GM04503 (cell line): Measurements from ENCODE around the gene ZFYVE19.

Experiments
- DNase-seq: peaks from one replicate; pipeline ENCODE4 v3.0.0-alpha.2; 2012; ENCODE audit warnings: low read depth

The ZFYVE19 gene

GRCh38 chr15:40815042-40815698 lies 8.3 kb downstream of the ZFYVE19 start:
- DNase-seq, result no peak

- DNase-seq, result no peak
These were observed 12.2 kb downstream of the ZFYVE19 start for GRCh38 chr15:40819048-40819447.

DNA sequence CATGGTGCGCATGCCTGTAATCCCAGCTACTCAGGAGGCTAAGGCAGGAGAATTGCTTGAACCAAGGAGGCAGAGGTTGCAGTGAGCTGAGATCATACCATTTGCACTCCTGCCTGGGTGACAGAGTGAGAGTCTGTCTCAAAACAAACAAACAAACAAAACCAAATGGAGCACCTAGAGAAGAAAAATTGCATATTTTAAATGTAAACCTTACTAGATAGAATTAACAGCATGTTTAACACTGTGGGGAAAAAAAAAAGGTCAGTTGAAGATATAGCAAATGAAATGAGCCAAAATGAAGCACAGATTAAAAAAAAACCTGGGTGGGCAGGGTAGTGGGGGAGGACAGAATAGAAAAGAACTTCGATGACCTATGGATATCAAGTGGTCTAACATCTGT lies 14.3 kb downstream of the ZFYVE19 start:
- DNase-seq, result no peak

GRCh38 chr15:40823572-40824343 lies 16.9 kb downstream of the ZFYVE19 start:
- DNase-seq, result no peak

- DNase-seq, result peak; percentile 34
These were observed 19.0 kb downstream of the ZFYVE19 start for GRCh38 chr15:40825661-40826422.

- no peak for DNase-seq
These were observed 19.7 kb downstream of the ZFYVE19 start for GRCh38 chr15:40826423-40827075.

DNA sequence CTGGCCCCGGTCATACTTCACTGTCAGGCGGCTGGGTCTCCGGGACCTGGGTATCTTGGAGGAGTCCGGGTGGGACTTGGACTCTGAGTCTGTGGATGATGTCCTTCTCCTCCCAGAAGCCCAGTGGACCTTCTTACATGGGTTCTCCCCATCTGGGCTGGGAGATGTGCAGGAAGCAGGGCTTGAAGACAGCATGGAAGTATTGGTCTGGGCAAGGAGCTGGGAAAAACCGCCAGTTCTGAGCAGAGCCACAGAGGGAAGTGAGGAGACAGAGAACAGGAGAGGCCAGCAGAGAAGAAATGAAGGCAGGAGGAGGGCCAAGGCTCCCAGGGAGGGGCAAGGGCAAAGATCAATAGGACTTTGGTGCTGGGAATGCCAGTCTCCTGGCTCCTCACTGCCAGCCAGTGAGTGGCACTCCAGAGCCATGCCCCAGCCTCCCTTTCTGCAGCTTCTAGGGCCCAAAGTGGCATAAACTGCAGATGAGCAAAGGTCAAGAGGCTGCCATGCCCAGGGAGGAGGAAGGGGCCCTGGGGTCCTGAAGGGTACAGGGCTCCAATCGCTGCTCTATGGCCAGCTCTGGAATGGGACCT lies 21.7 kb downstream of the ZFYVE19 start, which contains the start of gene PPP1R14D:
Gene PPP1R14D, minus strand, starts transcription at position 262 of the 590 bp plus-strand sequence. Its CDS starts 67 bp downstream, at position 195.
- DNase-seq, result no peak

GRCh38 chr15:40829115-40829514 lies 22.2 kb downstream of the ZFYVE19 start:
- no peak for DNase-seq

DNA sequence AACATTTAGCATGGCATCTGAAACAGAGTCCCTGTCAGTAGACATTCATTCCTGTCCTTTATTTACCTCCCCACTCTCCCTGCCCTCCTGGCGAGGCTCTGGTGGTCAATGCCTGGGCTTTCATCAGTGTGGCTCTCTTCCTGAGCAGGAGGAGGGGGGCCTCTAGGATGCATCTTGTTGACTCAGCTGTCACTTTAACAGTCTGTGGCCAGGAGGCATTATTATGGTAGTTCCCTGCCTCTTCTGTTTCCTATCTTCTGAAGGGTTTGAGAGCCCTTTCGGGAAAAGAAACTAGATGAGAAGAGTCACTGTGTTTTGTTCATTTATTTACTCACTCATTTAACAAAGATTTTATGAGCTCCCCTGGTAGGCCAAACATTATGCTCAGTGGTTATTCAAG lies 24.0 kb downstream of the ZFYVE19 start:
- DNase-seq, result no peak

DNA sequence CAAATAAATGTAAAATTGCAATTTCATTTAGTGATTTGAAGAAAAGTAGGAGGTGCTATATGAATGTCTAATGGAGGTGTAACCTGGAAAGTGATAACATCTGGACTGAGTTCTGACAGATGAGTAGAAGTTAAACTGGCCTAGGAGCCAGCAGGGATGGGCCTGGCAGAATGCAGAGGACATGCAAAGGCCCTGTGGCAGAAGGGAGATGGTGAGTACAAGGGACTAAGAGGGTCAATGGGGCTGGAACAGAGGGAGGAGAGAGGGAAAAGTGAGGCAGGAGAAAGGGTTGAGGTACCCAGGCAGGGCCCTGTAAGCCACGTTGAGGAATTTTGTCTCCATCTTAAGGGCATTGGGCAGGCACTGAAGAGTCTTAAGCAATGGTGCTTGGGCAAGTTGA lies 25.0 kb downstream of the ZFYVE19 start:
- DNase-seq, result no peak

- DNase-seq, result no peak
These were observed 26.0 kb downstream of the ZFYVE19 start for GRCh38 chr15:40832903-40833302.

GRCh38 chr15:40836020-40836419 lies 29.1 kb downstream of the ZFYVE19 start:
- DNase-seq, result no peak

GRCh38 chr15:40838756-40839155 lies 31.9 kb downstream of the ZFYVE19 start:
- DNase-seq, result peak; percentile 33

GRCh38 chr15:40841741-40842140 lies 34.9 kb downstream of the ZFYVE19 start:
- no peak for DNase-seq

DNA sequence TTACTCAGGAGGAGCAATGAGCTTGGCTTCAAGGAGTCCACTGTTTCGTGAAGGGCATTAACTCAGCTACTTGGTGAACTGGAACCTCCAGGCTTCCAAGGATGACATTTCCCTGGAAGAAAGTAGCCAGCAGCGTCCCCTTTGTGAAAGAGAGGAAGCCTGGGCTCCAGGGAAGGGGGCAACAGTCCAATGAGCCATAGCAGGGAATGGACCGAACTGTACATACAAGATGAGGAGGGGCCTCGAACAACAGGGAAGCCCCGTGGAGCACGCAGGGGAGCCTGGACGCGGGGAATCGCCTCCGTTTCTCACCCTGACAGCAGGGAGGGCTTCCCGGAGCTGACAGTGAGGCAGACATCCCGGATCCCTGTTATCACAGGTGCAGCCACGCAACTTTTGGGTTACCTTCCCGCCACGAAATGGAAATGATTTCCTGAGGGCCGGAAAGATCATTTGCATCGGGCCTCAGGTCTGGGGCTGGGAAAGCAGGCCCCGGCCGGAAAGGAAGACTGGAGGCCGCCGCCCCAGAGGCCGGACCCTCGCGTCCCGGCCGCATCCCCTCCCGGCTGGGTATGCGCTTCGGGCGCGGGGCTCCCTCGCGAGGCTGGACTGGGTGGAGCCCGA lies 36.5 kb downstream of the ZFYVE19 start:
- DNase-seq, result no peak

- DNase-seq, result no peak
These were observed 37.2 kb downstream of the ZFYVE19 start, which contains the start of gene SPINT1 for GRCh38 chr15:40843885-40844695. TSS of gene SPINT1 (plus strand) at chr15:40844048. CDS start at chr15:40844555, 507 bp downstream.

GRCh38 chr15:40844696-40845030 lies 37.8 kb downstream of the ZFYVE19 start:
- no peak for DNase-seq

GRCh38 chr15:40845036-40845435 lies 38.1 kb downstream of the ZFYVE19 start:
- no peak for DNase-seq

GRCh38 chr15:40845511-40846284 lies 38.8 kb downstream of the ZFYVE19 start:
- DNase-seq, result no peak

DNA sequence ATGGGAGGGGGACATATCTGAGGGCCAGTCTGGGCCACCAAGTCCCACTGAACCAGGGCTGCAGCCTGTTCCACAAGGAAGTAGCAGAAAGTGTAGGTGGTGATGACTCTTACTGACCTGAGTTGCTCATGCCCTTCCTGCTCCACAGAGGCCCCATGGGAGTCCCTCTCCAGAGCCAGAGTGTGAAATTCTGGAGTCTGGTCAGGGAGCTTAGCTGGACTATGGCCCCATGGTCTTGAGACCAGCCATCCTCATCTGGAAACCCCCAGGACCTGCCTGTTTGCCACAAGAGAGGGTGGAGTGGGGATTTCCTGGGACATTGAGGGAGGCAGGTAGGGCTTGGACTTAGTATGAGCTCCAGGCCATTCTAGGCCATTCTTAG lies 39.9 kb downstream of the ZFYVE19 start:
- DNase-seq, result no peak
